ENCODE measurements around the gene TCEAL8.

GRCh38 chrX:103254171-103254824 lies 657 bp downstream of the TCEAL8 start:
- TF ChIP-seq EZH2 (IDR thresholded peaks at IDR 0.05) (no peak), POLR2AphosphoS5 (IDR thresholded peaks at IDR 0.05; ENCODE audit: low read depth, low read length) (peak; percentile 49)

Measured in HCT116 (cell line).